ENCODE measurements around the gene NCBP1. TPM values are rescaled to one million over a fixed set of nuclear protein-coding genes. Genes with fewer than 3 reads are reported as not detected.
"Not testable (repeated sequence)": the region's sequence is repeated elsewhere in the genome, so short reads cannot be mapped to it uniquely, and the experiment has no call there.

Gene NCBP1
- total RNA-seq, 1 donor from 2014 or later, result 22.8 TPM

DNA sequence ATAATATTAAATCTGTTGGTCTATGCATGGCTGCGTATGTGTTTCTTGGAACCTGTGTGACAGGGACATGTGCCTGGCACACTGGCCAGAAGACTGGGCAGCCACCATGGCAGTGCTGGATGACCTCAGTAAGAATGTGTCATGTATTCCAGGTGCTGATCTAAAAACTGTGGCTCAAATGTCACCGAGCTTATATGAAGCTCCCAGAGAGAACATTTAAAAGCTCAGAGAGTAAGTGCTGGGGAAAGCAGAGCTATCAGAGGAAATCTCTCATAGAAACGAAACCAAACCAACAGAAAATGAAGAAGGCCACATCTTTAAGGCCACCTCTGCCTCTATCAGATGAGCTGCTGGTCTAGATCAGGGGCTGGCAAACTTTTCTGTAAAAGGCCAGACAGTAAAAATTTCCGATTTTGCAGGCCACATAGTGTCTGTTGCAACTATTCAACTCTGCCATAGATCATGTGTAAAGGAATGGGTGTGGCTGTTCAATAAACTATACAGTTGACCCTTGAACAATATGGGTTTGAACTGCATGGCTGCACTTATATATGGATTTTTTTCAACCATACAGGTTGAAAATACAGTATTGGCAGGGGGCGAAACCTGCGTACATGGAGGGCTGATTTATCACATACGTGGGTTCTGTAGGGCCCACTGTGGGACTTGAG, 32.3 kb upstream of the NCBP1 start:
- H3K9me3 ChIP-seq, result no peaks in the 10 kb centered on the region
- no peak overlapping the region for H3K4me3 ChIP-seq
- TF ChIP-seq, protein P1, sequence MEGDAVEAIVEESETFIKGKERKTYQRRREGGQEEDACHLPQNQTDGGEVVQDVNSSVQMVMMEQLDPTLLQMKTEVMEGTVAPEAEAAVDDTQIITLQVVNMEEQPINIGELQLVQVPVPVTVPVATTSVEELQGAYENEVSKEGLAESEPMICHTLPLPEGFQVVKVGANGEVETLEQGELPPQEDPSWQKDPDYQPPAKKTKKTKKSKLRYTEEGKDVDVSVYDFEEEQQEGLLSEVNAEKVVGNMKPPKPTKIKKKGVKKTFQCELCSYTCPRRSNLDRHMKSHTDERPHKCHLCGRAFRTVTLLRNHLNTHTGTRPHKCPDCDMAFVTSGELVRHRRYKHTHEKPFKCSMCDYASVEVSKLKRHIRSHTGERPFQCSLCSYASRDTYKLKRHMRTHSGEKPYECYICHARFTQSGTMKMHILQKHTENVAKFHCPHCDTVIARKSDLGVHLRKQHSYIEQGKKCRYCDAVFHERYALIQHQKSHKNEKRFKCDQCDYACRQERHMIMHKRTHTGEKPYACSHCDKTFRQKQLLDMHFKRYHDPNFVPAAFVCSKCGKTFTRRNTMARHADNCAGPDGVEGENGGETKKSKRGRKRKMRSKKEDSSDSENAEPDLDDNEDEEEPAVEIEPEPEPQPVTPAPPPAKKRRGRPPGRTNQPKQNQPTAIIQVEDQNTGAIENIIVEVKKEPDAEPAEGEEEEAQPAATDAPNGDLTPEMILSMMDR (IDR thresholded peaks at IDR 0.05), result no peak
- intact Hi-C loops (cut with DNase I), result no loop called here
- ATAC-seq (no peak), DNase-seq (no peak)
- peaks cover 71% of the 10 kb centered on the region for H3K36me3 ChIP-seq
- H3K4me1 ChIP-seq, result peaks cover 13% of the 10 kb centered on the region
- no peaks in the 10 kb centered on the region for H3K27me3 ChIP-seq (ENCODE audit: low read depth)
- H3K27ac ChIP-seq, result no peak overlapping the region

DNA sequence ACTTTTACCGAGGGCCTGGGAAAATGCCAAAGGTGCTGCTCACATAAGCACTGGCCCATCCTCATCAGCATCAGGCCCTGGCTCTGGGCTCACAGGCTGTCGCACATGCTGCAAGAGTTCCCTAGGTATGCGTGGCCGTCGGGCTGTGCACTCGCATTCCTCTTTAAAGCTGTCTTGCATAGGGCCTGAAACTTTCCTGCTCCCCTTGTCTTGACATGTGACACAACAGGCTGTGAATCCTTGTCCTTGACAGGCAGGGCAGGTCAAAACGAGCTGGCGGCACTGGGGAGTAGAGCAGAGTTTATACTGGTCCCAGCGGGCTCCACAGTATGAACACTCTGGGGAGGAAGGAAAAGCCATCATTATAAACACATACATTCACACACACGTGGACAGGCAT, 31.2 kb upstream of the NCBP1 start:
- intact Hi-C loops (cut with DNase I), result no loop called here
- TF ChIP-seq, protein P1 (IDR thresholded peaks at IDR 0.05), result no peak
- H3K9me3 ChIP-seq, result no peaks in the 10 kb centered on the region
- no peak overlapping the region for H3K27ac ChIP-seq
- ATAC-seq, result no peak
- H3K4me3 ChIP-seq, result no peak overlapping the region
- no peak for DNase-seq
- peaks cover 9% of the 10 kb centered on the region for H3K4me1 ChIP-seq
- peaks cover 81% of the 10 kb centered on the region for H3K36me3 ChIP-seq
- H3K27me3 ChIP-seq (ENCODE audit: low read depth), result no peaks in the 10 kb centered on the region

DNA sequence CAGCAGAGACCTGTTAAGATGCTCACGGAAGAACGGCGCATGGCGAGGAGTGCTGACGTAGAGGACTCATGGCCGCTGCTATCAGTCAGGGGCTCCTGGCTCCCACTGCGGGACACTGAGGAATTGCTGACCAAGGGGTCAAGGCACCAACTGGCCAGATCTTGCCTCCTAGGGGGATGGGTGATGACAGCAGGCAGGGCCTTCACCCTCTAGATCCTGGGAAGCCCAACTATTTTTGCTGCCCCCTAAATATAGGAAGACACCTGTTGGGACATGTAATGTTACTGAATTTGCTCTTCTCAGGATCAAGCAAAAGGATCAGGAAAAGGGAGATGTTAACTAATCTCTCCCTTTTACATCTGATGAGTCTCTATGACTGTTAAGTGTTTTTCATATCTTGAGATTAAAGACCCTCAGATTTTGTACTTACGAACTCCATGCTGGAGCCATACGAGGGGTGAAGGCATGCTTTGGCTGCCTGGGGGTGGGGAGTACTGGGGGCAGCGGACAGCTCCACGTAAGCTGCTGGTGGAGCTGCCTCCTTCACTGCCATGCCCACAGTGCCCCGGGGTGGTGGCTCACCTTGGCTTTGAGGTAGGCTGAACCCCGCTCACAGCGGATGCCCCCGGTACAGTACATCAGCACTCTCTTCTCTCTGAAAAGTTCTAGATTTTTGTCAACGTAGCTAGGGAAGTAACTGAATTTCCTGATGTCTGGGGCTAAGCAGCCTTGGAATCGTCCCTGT, 28.5 kb upstream of the NCBP1 start:
- peak in 1 of 2 donors; percentile 15 for ATAC-seq

DNA sequence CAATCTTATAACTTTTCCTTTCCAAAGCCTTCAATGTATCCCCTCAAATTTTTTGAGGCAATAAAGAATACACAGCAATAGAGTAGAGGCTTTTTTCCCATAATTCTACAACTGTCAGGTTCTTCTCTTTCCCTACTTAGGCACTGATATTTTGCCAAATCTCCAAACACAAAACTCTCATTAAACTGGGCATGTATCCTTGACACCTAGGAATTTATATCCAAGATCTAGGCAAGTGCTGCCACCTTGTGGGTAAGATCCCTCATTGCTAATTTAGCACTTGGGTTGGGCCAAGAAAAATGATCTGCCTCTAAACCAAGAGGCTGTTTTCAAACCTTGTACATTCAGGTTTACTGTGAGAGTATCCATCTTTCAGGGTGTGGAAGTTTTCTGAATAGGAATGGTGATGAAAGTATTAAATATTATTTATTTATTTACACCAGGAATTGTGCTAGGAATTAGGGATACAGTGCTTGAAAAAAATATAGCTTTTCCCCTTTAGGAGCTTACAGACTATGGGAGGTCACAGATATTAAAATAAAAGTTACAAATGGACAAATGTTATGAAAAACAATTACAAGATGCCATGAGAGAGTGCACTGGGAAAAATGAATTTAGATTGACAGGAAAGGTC, 18.1 kb upstream of the NCBP1 start:
- Histone ChIP-seq H3K27me3 (ENCODE audit: low read depth) (no peaks in the 10 kb centered on the region), H3K4me1 (no peaks in the 10 kb centered on the region), H3K36me3 (peaks cover 54% of the 10 kb centered on the region), H3K9me3 (no peaks in the 10 kb centered on the region), H3K4me3 (no peak overlapping the region), H3K27ac (no peak overlapping the region)
- intact Hi-C loops (cut with DNase I), result loop anchor here (10.0 kb wide), 1 partner anchor 151 kb away; no protein-coding TSS in a partner anchor
- no peak for DNase-seq
- peak; percentile 78 for ATAC-seq
- TF ChIP-seq, protein P1 (IDR thresholded peaks at IDR 0.05), result peak; percentile 89

More for the DNA sequence above, 28.5 kb upstream of the NCBP1 start:
- intact Hi-C loops (cut with DNase I), result no loop called here
- H3K27ac ChIP-seq, result no peak overlapping the region
- peaks cover 90% of the 10 kb centered on the region for H3K36me3 ChIP-seq
- no peaks in the 10 kb centered on the region for H3K9me3 ChIP-seq
- H3K27me3 ChIP-seq (ENCODE audit: low read depth), result no peaks in the 10 kb centered on the region
- no peaks in the 10 kb centered on the region for H3K4me1 ChIP-seq
- TF ChIP-seq, protein P1 (IDR thresholded peaks at IDR 0.05), result no peak
- DNase-seq, result no peak
- H3K4me3 ChIP-seq, result no peak overlapping the region

DNA sequence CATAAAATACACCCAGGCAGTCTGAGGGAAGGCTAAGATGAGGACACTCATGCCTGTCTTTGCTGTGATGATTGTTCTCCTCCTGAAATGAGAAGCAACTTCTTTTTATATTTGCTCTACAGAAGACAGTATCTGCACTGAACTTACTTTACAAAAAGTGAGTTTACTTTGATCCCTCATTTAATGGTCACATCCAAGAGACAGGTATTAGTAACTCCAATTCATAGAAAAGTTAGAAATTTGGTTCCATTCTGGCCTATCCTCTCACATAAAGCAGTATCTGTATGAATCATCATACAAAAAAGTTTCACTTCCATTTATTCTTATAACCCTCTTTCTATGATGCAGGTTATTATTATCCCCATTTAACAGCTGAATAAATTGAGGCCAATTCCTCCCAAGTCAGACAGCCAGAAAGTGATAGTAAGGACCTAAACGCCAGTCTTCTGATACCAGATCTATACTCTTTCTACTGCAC, 15.6 kb upstream of the NCBP1 start:
- no peak for DNase-seq
- Histone ChIP-seq H3K27me3 (ENCODE audit: low read depth) (no peaks in the 10 kb centered on the region), H3K36me3 (peaks cover 47% of the 10 kb centered on the region), H3K27ac (no peak overlapping the region), H3K4me1 (no peaks in the 10 kb centered on the region), H3K9me3 (no peaks in the 10 kb centered on the region), H3K4me3 (no peak overlapping the region)
- ATAC-seq, result no peak
- TF ChIP-seq, protein P1 (IDR thresholded peaks at IDR 0.05), result no peak
- intact Hi-C loops (cut with DNase I), result loop anchor here (10.0 kb wide), 1 partner anchor 153 kb away; no protein-coding TSS in a partner anchor

DNA sequence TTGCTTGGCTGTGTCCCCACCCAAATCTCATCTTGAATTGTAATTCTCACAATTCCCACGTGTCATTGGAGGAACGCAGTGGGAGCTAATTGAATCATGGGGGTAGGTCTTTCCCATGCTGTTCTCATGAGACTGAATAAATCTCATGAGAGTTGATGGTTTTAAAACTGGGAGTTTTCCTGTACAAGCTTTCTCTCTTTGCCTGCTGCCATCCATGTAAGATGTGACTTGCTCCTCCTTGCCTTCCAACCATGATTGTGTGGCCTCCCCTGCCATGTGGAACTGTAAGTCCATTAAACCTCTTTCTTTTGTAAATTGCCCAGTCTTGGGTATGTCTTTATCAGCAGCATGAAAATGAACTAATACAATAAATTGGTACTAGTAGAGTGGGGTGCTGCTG, 13.6 kb upstream of the NCBP1 start:
- H3K4me1 ChIP-seq; H3K9me3 ChIP-seq; H3K27me3 ChIP-seq (ENCODE audit: low read depth); H3K27ac ChIP-seq; H3K4me3 ChIP-seq; ATAC-seq; intact Hi-C loops (cut with DNase I); DNase-seq: not testable (repeated sequence)
- peaks cover 61% of the 10 kb centered on the region for H3K36me3 ChIP-seq

DNA sequence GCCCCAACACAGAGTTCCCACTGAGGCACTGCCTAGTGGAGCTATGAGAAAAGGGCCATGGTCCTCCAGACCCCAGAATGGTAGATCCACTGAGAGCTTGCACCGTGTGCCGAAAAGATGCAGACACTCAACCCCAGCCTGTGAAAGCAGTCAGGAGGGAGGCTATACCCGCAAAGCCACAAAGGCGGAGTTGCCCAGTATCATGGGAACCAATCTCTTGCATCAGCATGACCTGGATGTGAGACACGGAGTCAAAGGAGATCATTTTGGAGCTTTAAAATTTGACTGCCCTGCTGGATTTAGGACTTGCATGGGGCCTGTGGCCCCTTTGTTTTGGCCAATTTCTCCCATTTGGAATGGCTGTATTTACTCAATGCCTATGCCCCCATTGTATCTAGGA, 11.1 kb upstream of the NCBP1 start:
- H3K4me1 ChIP-seq; ATAC-seq; DNase-seq; intact Hi-C loops (cut with DNase I); H3K27me3 ChIP-seq (ENCODE audit: low read depth); H3K9me3 ChIP-seq; H3K27ac ChIP-seq; H3K4me3 ChIP-seq: not testable (repeated sequence)
- H3K36me3 ChIP-seq, result peaks cover 58% of the 10 kb centered on the region
